Endothelial cell of umbilical vein (primary cell): ENCODE results near the gene TUBD1. TPM values are rescaled to one million over a fixed set of nuclear protein-coding genes. Genes with fewer than 3 reads are reported as not detected.

Experiments
- BruUV-seq: library from RNA; stranded (reverse); fragments of 400-500 nt; replicated peaks from 2 replicates; lab custom pipeline; 2021; lab: Mats Ljungman, UMichigan
- CTCF ChIA-PET: fragments of 300-600, 350-600 bp; sonication (Branson Sonifier 250); formaldehyde crosslinking; loops from one replicate; lab custom pipeline; 2021; ENCODE audit warnings: antibody characterized with exemption, inconsistent platforms; lab: Charles Lee
- POLR2A ChIA-PET: fragments of 300-600, 350-600 bp; sonication (Branson Sonifier 250); formaldehyde crosslinking; loops from one replicate; lab custom pipeline; 2021; ENCODE audit warnings: antibody characterized with exemption, inconsistent platforms; lab: Charles Lee
- DNase-seq: peaks from one replicate; pipeline ENCODE4 v3.0.0-alpha.2; 2011; ENCODE audit warnings: low read depth, low spot score
- FAIRE-seq: peaks from 2 replicates; lab custom pipeline; 2011; peaks lifted over from hg19 to GRCh38; lab: Jason Lieb, UNC
- H2AFZ ChIP-seq: 2 replicates; pipeline ENCODE4 v1.6.0; 2012; ENCODE audit warnings: low read depth, low read length, control low read depth, inconsistent platforms
- H3K27ac ChIP-seq: 2 replicates; pipeline ENCODE4 v1.5.1; 2011; ENCODE audit warnings: low read depth, mild to moderate bottlenecking, control low read depth, low read length, moderate library complexity; ENCODE audit not compliant: insufficient read depth
- H3K27me3 ChIP-seq, 2 experiments: 2 replicates each; pipeline versions ENCODE4 v1.6.0 to v1.6.1; 2011; ENCODE audit warnings: low read length in 2 of 2, mixed read lengths in 1 of 2; ENCODE audit not compliant: control insufficient read depth in 2 of 2, insufficient read depth in 2 of 2
- H3K36me3 ChIP-seq, 2 experiments: 2 replicates in 1 of 2; 3 replicates in 1 of 2; pipeline ENCODE4 v1.5.1; 2011; ENCODE audit warnings: low read length in 2 of 2, mild to moderate bottlenecking in 1 of 2, moderate library complexity in 1 of 2; ENCODE audit not compliant: control insufficient read depth in 2 of 2, insufficient read depth in 2 of 2; ENCODE audit errors: extremely low read depth in 1 of 2
- H3K4me1 ChIP-seq: 3 replicates; pipeline ENCODE4 v1.5.1; 2011; ENCODE audit warnings: mild to moderate bottlenecking, low read length; ENCODE audit not compliant: control insufficient read depth, insufficient read depth; ENCODE audit errors: extremely low read depth
- H3K4me2 ChIP-seq: 2 replicates; pipeline ENCODE4 v1.6.1; 2011; ENCODE audit warnings: low read length, control low read depth, mixed read lengths; ENCODE audit not compliant: insufficient read depth
- H3K4me3 ChIP-seq, 3 experiments: fragments of 200-600 bp in 1 of 3; sonication (generic), shearing (Covaris generic) in 1 of 3; replicated peaks in 1 of 3; 2 replicates each; pipeline ENCODE4 v1.5.1; 2011 to 2016; ENCODE audit warnings: control low read depth in 3 of 3, low read length in 3 of 3, mild to moderate bottlenecking in 2 of 3, inconsistent platforms in 1 of 3, low read depth in 1 of 3, moderate library complexity in 1 of 3; ENCODE audit not compliant: insufficient read depth in 1 of 3
- H3K79me2 ChIP-seq: 2 replicates; pipeline ENCODE4 v1.6.0; 2012; ENCODE audit warnings: low read length, inconsistent platforms; ENCODE audit not compliant: control insufficient read depth, insufficient read depth
- H3K9ac ChIP-seq: replicated peaks from 2 replicates; pipeline ENCODE3; 2011; ENCODE audit warnings: low read length, control low read depth; ENCODE audit not compliant: insufficient read depth; ENCODE audit errors: extremely low read depth
- H3K9me1 ChIP-seq: replicated peaks from 3 replicates; pipeline ENCODE4 v1.6.0; 2011; ENCODE audit warnings: mild to moderate bottlenecking, low read length; ENCODE audit not compliant: control insufficient read depth, insufficient read depth; ENCODE audit errors: extremely low read depth
- H3K9me3 ChIP-seq: replicated peaks from 2 replicates; pipeline ENCODE4 v1.5.1; 2012; ENCODE audit warnings: low read length, inconsistent platforms; ENCODE audit not compliant: control insufficient read depth, insufficient read depth
- H4K20me1 ChIP-seq: replicated peaks from 2 replicates; pipeline ENCODE3; 2011; ENCODE audit warnings: mild to moderate bottlenecking, low read length; ENCODE audit not compliant: control insufficient read depth, insufficient read depth; ENCODE audit errors: extremely low read depth
- CTCF ChIP-seq, 2 donors: IDR thresholded peaks; 1 replicate in 1 of 2; 2 replicates in 1 of 2; pipeline ENCODE4 v1.5.1; 2011; ENCODE audit warnings: low read length in 2 of 2, mild to moderate bottlenecking in 2 of 2, moderate library complexity in 2 of 2, control low read depth in 1 of 2, inconsistent platforms in 1 of 2, low read depth in 1 of 2; ENCODE audit not compliant: insufficient read depth in 1 of 2; ENCODE audit errors: extremely low read depth in 1 of 2
- EZH2 ChIP-seq: IDR thresholded peaks from 2 replicates; pipeline ENCODE4 v1.6.1; 2012; ENCODE audit warnings: borderline replicate concordance, low read depth, mild to moderate bottlenecking, moderate library complexity, low read length, inconsistent platforms; ENCODE audit not compliant: severe bottlenecking
- FOS ChIP-seq: IDR thresholded peaks from 2 replicates; pipeline ENCODE4 v1.6.1; 2011; ENCODE audit warnings: mild to moderate bottlenecking, low read length, moderate library complexity, borderline replicate concordance; ENCODE audit not compliant: insufficient read depth
- GATA2 ChIP-seq: IDR thresholded peaks from 2 replicates; pipeline ENCODE4 v1.7.0; 2011; ENCODE audit warnings: low read depth, mild to moderate bottlenecking, moderate library complexity, mixed read lengths, low read length; ENCODE audit not compliant: insufficient read length, insufficient read depth
- JUN ChIP-seq: IDR thresholded peaks from 2 replicates; pipeline ENCODE4 v1.6.1; 2011; ENCODE audit warnings: borderline replicate concordance, low read depth; ENCODE audit not compliant: insufficient read length, insufficient read depth
- MAX ChIP-seq: IDR thresholded peaks from 2 replicates; pipeline ENCODE4 v1.6.1; 2011; ENCODE audit not compliant: insufficient read depth, insufficient read length
- MYC ChIP-seq: IDR thresholded peaks from one replicate; pipeline ENCODE4 v1.6.1; 2011; ENCODE audit warnings: mild to moderate bottlenecking, low read depth, low read length
- POLR2A ChIP-seq: IDR thresholded peaks from 2 replicates; pipeline ENCODE4 v1.6.1; 2012; ENCODE audit warnings: low read depth, mild to moderate bottlenecking, control low read depth, low read length
- POLR2AphosphoS5 ChIP-seq: IDR thresholded peaks from 2 replicates; pipeline ENCODE4 v1.6.1; 2012; ENCODE audit warnings: low read depth, mild to moderate bottlenecking, control low read depth, low read length, moderate library complexity; ENCODE audit not compliant: insufficient read depth
- dilution Hi-C: fragments of 300-500 bp; cut with MboI; formaldehyde crosslinking; loops from one replicate; pipeline ENCODE4 v1.15.0; 2019; ENCODE audit warnings: low sequenced_read_pairs; ENCODE audit not compliant: extremely low pct_ligation_motif_present
- intact Hi-C: fragments of 100-400 bp; cut with micrococcal nuclease; formaldehyde crosslinking; loops from one replicate; pipeline ENCODE4 v1.10.0; 2022
- polyA plus RNA-seq, 4 experiments: library from polyadenylated mRNA; depleted of rRNA in 3 of 4; stranded (reverse) in 3 of 4; unstranded in 1 of 4; fragments of >200 nt; gene quantifications; 2 replicates each; pipeline versions ENCODE4 v1.2.1 to v1.2.3, GENCODE V29; 2011 to 2012; ENCODE audit warnings: missing spikeins in 1 of 4
- total RNA-seq: library from RNA; stranded (reverse); gene quantifications from 2 replicates; pipeline ENCODE4 v1.2.3, GENCODE V29; 2021

Gene TUBD1
- total and polyA plus RNA-seq, 2 donors (not counting 3 experiments of a cell fraction or from before 2014, with no cell fraction given), result 4.9 to 11.3 TPM

GRCh38 chr17:59892251-59892923, 356 bp downstream of the TUBD1 start:
- Histone ChIP-seq H3K27ac (peak overlapping the region; percentile 20), H3K4me3 (peak overlapping the region; percentile 82 to 92 (median 91)), H3K27me3 (no peaks in the 10 kb centered on the region), H2AFZ (peak overlapping the region; percentile 71), H3K36me3 (no peaks in the 10 kb centered on the region), H3K9me1 (no peaks in the 10 kb centered on the region), H3K9ac (peak overlapping the region; percentile 72), H3K9me3 (no peaks in the 10 kb centered on the region), H3K4me2 (peak overlapping the region; percentile 93), H3K4me1 (peaks cover 11% of the 10 kb centered on the region), H3K79me2 (peaks cover 46% of the 10 kb centered on the region), H4K20me1 (peaks cover 2% of the 10 kb centered on the region)
- intact Hi-C loops (no loop called here), dilution Hi-C loops (no loop called here)
- no peak for TF ChIP-seq GATA2
- TF ChIP-seq POLR2AphosphoS5, result peak; percentile 10
- BruUV-seq, result TSS peak; percentile 62
- DNase-seq, result no peak
- ChIA-PET POLR2A (no interaction called here), CTCF (interaction anchor here (1.1 to 2.4 kb wide), 5 partner anchors 16 to 23 kb away, joined by 3 to 15 read pairs (median 3); no protein-coding TSS in a partner anchor)
- FAIRE-seq, result peak; percentile 31

GRCh38 chr17:59890720-59891119, 2.0 kb downstream of the TUBD1 start:
- H3K9ac ChIP-seq, result no peak overlapping the region
- FAIRE-seq, result no peak
- peaks cover 29% of the 10 kb centered on the region for H3K79me2 ChIP-seq
- TF ChIP-seq FOS (no peak), MYC (no peak), CTCF (IDR thresholded peaks at IDR 0.05; ENCODE audit: extremely low read depth in 1 of 2, insufficient read depth in 1 of 2, low read depth in 1 of 2, low read length in 2 of 2) (no peak), MAX (no peak), POLR2A (no peak), POLR2AphosphoS5 (no peak), JUN (no peak), GATA2 (no peak), EZH2 (no peak)
- H3K9me1 ChIP-seq, result no peaks in the 10 kb centered on the region
- CTCF ChIA-PET, result no interaction called here
- no peaks in the 10 kb centered on the region for H3K9me3 ChIP-seq
- dilution Hi-C loops, result no loop called here
- H3K4me1 ChIP-seq, result peaks cover 11% of the 10 kb centered on the region
- H3K27ac ChIP-seq, result no peak overlapping the region
- H3K27me3 ChIP-seq, result no peaks in the 10 kb centered on the region
- H4K20me1 ChIP-seq, result no peaks in the 10 kb centered on the region
- H3K4me3 ChIP-seq, result no peak overlapping the region
- no peaks in the 10 kb centered on the region for H3K36me3 ChIP-seq
- H2AFZ ChIP-seq, result no peak overlapping the region
- no TSS peak for BruUV-seq
- H3K4me2 ChIP-seq, result no peak overlapping the region
- intact Hi-C loops, result no loop called here
- no peak for DNase-seq
- POLR2A ChIA-PET, result no interaction called here
